Mesenteric fat pad (tissue), 1 donor: Measurements from ENCODE around the gene CD300LF. TPM values are rescaled to one million over a fixed set of nuclear protein-coding genes. Genes with fewer than 3 reads are reported as not detected.

Source experiments
- DNase-seq: peaks from one replicate; pipeline ENCODE4 v3.0.0-alpha.2; 2020; ENCODE audit warnings: low spot score
- total RNA-seq: library from RNA; stranded (reverse); fragmentation: NEBNext Ultra II Directional; extraction: Animal tissue kit (Norgen Biotek cat#: 25700); gene quantifications from one replicate; pipeline ENCODE4 v1.2.1, GENCODE V29; 2021
- donor health status: DM: yes; HTN: yes; CAD: no.

CD300LF gene
- total RNA-seq, 1 donor from 2014 or later: 2.8 TPM

DNA sequence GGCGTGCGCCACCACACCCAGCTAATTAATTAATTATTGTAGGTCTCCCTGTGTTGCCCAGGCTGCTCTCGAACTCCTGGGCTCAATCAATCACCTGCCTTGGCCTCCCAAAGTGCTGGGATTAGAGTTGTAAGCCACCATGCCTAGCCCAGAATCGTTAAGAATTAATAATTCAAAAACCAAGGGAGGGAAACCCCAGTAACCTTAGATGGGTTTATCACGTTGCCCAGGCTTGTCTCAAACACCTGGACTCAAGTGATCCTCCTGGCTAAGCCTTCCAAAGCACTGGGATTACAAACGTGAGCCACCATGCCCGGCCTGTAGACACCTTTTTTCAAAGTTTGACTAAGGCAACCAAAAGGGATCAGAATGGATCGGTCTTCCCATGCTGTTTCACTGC lies 21.6 kb downstream of the CD300LF start:
- DNase-seq: no peak

DNA sequence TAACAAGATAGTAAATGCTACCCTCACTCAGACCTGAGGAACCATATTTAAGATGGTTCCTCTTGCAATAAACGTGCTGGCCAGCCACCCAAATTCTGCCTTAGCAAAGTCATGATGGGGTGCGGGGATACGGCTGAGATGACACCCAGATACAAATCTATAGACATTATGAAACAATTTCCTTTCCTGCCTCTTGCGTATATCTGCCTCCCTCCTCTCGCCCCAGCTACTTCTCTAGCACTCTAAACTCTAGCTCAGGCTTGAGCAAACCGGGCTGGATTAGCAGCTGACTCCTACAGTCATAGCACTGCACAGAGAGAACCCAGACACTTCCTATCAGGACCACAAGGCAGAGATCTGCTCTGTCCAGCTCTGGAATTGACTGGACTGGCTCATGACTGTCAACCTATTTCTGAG lies 22.3 kb downstream of the CD300LF start:
- no peak for DNase-seq

GRCh38 chr17:74687886-74688285 lies 24.8 kb downstream of the CD300LF start:
- DNase-seq: no peak

DNA sequence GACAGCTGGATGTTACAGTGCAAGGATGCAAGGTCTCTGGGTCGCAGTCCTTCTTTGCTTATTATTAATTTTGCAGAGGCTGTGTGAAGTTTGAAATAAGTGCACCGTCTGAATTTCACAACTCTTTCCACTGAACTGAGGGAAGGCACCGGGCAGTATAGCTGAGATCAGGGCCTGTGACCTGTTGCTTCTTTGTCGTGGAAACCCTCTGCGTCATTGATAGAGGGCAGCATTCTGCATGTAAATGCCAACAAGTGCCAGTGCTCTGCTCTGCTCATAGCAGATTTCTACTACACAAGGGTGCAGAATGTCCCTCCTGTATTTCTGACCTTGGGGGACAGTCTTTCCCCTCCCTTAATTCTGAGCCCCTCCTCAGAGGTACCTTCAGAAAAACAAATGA lies 26.0 kb downstream of the CD300LF start:
- DNase-seq: no peak

GRCh38 chr17:74682471-74683190 lies 30.1 kb downstream of the CD300LF start:
- DNase-seq: no peak

- DNase-seq: no peak
Measured at GRCh38 chr17:74682028-74682427, 30.7 kb downstream of the CD300LF start.

GRCh38 chr17:74680941-74681340 lies 31.8 kb downstream of the CD300LF start:
- no peak for DNase-seq

- DNase-seq: no peak
Measured at GRCh38 chr17:74680213-74680612, 32.5 kb downstream of the CD300LF start.

- DNase-seq: no peak
Measured at GRCh38 chr17:74679374-74679773, 33.3 kb downstream of the CD300LF start.

- no peak for DNase-seq
Measured at GRCh38 chr17:74678541-74678940, 34.2 kb downstream of the CD300LF start.

GRCh38 chr17:74677558-74678466 lies 34.9 kb downstream of the CD300LF start:
- DNase-seq: no peak

- DNase-seq: peak; percentile 92
Measured at GRCh38 chr17:74671031-74671771, 41.5 kb downstream of the CD300LF start.

DNA sequence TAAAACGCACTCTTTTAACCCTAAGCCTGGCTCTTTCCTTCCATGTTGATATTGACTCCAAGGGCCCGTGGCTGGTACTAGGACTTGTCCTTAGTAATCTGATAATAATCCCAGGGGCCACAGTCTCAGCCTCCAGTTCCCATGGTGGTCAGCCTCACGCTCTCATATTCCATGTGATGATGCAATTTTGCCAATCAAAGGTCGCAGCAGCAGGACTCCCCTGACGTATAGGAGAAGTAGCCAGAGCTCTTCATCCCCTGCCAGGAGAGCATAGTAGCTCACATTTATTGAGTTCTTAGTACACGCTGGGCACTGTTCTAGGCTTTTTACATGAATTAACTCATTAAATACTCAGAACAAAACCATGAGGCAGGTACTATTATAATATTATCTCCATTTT lies 42.4 kb downstream of the CD300LF start:
- no peak for DNase-seq

GRCh38 chr17:74663561-74663960 lies 49.2 kb downstream of the CD300LF start:
- no peak for DNase-seq

DNA sequence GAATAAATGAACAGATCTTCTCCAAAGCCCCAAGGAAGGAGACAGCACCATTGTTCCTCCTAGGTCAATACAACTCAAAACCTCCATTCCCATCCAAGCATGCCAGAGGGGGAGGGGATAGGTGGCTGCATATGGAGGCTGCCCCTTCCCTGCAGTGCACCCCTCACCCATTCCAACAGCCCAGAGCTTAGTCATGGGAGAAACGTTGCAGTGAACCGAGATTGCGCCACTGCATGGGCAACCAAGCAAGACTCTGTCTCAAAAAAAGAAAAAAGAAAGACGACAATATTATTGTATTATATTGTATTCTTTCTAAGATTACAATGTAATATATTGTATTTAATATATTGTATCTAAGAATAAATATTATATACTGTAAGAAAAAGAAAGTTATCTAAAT lies 52.8 kb downstream of the CD300LF start:
- no peak for DNase-seq

GRCh38 chr17:74658620-74659019 lies 54.1 kb downstream of the CD300LF start:
- DNase-seq: no peak

GRCh38 chr17:74654742-74655141 lies 58.0 kb downstream of the CD300LF start:
- DNase-seq: no peak

DNA sequence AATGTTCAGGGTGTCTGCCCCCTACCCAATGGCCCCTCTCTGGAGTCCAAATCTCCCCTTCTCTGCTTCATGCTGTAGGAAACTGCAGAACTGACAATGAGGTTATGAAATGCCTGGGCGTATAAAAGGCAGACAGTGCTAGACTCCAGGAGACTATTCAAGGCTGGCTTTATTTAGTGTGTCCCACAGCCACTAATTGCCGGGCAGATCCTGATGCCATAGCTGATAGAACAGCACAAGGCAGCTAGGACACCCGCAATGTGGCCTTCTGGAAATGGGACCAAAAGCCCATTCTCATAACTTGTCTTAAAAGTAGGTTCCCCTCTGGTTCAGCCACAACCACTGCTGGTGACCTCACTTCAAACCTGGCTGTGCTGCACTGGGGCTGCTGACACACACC lies 60.7 kb downstream of the CD300LF start:
- DNase-seq: no peak

- DNase-seq: no peak
Measured at GRCh38 chr17:74649909-74650308, 62.8 kb downstream of the CD300LF start.

DNA sequence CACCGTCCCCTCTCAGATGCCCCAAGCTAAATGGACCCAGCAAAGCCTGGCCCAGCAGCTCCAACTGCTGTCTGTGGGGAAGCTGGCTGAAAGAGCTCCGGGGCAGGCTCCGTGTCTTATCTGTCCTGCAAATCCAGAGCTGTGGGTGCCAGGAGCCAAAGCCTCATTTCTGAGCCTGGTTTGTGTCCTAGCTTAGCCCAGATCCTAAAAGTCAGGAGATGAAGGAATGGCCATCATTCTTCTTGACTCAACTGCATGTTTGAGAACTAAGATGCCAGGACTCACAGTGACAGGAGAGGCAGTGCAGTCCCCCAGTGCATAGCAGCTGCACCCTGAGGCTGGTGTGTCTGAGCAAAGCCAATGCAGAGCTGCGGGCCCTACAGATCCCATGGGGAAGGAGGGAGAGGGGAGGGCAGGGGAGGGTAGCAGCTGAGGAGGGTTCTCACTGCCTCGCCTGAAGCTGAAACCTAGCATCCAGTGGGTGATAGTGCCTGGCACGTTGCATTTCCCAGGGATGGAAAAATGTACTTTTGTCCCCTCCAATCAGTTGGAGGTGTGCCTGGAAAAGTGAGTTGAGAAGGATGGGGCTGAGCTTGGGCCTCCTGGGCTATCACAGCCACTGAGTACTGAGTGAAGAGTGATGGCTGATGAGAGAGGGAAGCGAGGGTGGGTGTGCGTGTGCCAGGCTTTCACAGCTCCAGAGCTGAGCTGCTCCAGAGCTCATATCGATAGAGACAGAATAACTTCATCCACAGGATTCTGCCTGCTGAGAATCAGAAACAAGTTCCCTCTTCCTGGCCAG lies 64.7 kb downstream of the CD300LF start:
- no peak for DNase-seq

DNA sequence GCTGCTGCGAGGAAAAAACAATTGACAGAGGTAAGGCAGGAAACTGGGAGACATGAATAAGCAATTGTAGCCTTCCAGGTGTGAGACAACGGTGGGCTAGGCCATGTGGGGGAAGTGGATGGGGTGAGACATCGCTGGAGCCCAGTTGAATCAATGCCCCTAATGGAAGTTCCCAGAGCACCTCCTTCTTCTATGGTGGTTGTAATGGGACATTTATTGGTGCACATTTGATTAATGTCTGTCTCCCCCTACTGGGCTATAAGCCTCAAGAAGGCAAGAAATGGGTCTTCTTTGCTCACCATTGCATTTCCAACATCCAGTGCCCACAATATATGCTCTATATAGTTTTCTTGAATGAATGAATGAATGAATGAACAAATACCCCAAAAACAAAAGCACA lies 66.5 kb downstream of the CD300LF start:
- DNase-seq: no peak
